ENCODE data around the gene PRICKLE4.

Gene PRICKLE4

DNA sequence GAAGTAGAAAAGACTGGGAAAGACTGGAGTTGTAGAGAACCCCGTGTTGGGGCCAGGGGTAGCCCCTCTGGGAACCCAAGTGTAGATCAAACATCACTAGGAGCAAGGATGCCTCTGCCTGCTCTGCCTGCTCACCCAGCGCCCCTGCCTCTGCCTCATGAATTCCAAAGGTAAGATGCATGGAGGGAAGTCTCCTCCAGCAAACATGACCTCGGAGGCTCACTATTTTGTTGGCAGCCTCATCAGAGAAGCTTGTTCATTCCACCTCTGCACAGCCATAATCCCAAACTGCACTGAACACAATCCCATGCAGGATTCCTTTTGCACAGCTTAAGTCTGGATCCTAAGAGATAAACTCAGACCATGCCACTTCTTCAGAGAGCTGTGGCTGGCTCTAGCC is 5.7 kb upstream of the PRICKLE4 start:
- no peak for DNase-seq

DNA sequence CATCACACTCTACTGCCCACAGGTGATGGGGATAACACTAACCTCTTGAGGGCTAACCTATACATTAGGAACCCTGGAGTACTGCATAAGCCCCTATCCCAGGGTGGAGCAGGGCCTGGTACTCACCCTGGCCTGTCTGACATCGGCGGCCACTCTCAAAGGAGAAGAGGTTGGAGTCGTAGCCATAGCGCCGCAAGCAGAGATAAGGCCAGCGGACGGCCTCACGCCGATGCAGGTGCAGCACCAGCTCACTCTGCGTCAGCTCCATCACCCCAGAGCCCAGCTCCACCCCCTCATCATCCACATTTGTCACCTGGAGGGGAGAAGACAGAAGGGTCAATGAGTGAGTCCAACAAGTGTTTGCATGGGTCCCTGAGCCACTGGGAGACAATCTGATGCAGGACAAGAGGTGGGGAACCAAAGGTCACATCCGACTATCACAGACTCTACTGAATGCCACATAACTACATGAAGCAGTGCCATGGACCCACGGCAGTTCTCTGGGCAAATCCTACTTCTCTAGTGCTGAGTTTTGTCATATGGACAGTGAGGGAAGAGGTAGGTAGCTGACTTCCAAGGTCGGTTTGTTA is 5.2 kb upstream of the PRICKLE4 start:
- DNase-seq, result no peak

DNA sequence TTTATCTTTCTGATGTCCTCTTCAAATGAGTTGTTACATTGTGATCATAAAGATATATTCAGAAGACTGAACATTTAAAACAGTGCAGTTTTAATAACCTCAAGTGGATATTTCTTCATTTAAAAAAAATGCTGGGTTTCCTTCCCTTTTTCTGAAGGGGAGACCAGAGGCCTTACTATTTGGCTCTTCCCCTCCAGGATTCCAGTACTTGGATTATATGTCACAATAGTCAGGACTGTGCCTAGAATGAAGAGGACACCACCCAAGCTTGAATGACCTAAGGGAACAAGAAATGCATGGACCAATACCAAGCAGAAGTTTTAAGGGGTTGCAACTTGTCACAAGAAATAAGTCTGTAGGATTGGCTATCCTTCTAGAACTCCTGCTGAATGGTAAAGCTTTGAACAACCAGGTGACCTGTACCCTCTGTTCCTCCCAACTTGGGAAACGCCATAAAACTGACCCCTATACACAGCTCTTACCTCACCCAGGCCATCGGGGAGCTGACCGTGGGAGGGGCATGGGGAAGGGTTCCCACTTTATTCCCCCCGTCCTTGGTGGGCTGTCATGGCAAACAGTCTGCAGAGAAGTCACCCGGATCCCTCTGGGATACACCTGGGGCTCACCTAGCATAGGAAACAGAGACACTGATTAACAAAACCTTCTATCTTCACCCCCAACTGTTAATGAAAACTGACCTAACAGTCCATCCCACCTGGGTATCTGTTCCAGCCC is 2.9 kb upstream of the PRICKLE4 start:
- no peak for DNase-seq

GRCh38 chr6:41778895-41779294 is 1.7 kb upstream of the PRICKLE4 start:
- no peak for DNase-seq

GRCh38 chr6:41779336-41779735 is 1.2 kb upstream of the PRICKLE4 start:
- no peak for DNase-seq

- DNase-seq, result peak; percentile 95
Measured at GRCh38 chr6:41779788-41780550, 613 bp upstream of the PRICKLE4 start, which contains the start of gene FRS3. FRS3 (minus strand) TSS chr6:41779900; CDS start chr6:41776987, 2,913 bp downstream.

GRCh38 chr6:41781366-41781730 is 766 bp downstream of the PRICKLE4 start:
- peak; percentile 30 for DNase-seq

- DNase-seq, result no peak
Measured at GRCh38 chr6:41783106-41783780, 2.7 kb downstream of the PRICKLE4 start.

DNA sequence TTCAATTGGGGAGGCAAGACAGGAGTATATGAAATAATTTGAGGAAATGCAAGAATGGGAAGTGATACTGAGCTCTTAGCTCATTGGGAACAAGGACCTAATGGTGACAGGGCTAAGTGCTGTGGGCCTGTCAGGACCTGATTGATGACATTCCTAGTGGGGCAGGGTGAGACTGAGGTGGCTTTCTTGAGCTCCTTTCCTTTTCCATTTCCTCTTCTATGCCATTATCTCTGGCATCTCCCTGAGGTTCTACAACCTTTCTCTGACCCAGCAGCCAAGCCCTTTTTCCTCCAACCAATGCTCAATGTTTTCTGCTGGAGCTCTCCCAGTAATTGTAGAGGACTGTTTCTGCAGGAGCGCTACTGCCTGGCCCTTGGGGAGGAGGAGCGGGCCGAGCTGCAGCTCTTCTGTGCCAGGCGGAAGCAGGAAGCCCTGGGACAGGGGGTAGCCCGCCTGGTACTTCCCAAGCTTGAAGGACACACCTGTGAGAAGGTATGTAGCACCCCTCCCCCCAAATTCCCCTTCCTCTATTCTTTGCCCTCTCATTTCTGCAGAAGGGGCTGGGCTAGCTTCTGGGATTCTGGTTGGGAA is 4.1 kb downstream of the PRICKLE4 start:
- DNase-seq, result no peak

DNA sequence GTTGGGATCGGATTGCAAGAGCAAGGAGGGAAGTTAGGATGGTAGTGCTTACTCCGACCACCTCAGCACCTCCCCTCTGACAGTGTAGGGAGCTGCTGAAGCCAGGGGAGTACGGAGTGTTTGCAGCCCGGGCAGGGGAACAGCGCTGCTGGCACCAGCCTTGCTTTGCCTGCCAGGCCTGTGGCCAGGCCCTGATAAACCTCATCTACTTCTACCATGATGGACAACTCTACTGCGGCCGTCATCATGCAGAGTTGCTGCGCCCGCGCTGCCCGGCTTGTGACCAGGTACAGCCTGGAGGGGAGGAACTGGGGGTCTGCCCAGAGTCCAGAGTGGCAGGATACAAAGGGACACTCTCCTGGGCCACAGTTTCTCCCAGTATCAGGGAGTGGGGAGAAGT is 4.7 kb downstream of the PRICKLE4 start:
- no peak for DNase-seq

DNA sequence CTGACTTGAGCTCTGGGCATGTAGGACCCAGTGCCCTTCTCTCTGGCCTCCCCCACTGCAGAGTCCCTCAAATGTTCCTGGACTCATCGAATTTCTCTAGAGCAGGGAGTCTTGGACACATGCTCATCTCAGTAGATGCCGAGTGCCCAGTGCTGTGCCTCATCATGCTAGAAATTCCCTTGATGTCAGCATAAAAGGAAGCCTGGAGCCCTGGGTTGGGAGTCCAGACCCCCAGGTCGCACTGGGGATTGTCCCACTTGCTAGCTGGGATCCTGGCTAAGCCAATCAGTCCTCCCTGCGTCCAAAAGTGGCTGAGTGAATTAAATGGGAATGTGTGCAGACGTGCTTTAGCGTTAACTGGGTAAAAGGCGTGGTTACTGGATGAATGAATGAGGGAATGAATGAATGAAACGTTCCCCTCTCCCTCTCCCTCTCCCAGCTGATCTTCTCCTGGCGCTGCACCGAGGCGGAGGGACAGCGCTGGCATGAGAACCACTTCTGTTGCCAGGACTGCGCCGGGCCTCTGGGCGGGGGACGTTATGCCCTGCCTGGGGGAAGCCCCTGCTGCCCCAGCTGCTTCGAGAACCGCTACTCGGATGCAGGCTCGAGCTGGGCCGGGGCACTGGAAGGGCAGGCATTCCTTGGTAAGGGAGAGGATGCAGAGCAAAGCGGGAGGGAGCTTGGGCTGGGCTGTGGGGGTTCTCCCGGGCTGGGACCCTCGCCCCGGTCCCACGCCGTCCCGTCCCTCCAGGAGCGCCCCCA is 5.3 kb downstream of the PRICKLE4 start:
- DNase-seq, result peak; percentile 45

- peak; percentile 93 for DNase-seq
Measured at GRCh38 chr6:41786451-41787218, 6.1 kb downstream of the PRICKLE4 start.

GRCh38 chr6:41787219-41787917 is 6.8 kb downstream of the PRICKLE4 start, which contains the start of gene TOMM6:
TOMM6 (plus strand) TSS chr6:41787694; CDS start chr6:41787698, 4 bp downstream.
- DNase-seq, result peak; percentile 97

DNA sequence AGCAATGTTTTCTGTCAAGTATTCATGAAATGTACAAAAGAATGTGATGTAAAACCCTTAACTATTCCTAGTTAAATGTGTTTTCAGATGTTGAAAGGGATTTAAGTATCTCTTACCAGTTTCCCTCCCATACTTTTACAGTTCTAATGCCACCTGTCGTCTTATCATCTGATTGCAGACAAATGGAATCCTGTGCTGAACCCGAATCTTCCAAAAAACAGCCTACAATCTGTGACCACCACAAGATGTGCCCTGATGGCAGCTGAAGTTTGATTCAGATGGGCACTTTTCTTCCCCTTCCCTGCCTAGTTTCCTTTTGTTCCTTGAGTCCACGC is 8.8 kb downstream of the PRICKLE4 start:
- no peak for DNase-seq

GRCh38 chr6:41790045-41790444 is 9.5 kb downstream of the PRICKLE4 start:
- DNase-seq, result no peak

DNA sequence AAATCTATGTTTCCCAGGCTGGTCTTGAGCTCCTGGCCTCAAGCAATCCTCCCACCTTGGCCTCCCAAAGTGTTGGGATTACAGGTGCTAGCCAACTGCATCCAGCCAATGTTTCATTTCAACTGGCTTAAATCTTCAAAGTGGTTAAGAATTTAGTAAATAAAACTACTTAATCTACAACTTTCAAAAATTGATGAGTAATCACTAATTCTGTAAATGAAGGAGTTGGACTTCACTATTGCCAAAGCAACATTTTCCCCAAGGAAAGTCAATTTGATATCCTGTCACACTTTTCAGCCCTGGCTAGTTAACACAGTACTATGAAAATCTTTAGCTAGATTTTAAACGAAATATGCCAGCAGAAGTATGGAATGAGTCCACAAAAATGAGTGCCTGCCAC is 10.7 kb downstream of the PRICKLE4 start:
- DNase-seq, result no peak

DNA sequence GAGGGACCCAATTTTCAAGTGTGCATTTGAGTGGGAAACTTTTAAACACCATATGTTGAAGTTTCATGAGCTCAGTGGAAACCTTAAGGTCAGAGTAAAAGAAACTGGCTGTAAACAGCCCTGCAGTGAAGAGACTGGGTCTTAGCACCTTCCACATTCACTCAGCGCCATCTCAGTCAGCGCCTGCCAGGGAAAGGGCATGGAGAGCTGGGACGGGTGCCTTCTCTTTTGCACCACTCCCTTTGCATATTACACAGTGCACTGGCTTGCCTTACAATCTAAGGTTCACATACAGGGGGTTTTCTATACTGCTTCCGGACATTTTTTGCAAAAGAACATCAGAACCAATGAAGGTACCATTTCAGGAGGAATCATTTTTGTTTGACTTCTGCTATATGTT is 11.4 kb downstream of the PRICKLE4 start:
- DNase-seq, result no peak

GRCh38 chr6:41796474-41796873 is 15.9 kb downstream of the PRICKLE4 start:
- DNase-seq, result no peak

DNA sequence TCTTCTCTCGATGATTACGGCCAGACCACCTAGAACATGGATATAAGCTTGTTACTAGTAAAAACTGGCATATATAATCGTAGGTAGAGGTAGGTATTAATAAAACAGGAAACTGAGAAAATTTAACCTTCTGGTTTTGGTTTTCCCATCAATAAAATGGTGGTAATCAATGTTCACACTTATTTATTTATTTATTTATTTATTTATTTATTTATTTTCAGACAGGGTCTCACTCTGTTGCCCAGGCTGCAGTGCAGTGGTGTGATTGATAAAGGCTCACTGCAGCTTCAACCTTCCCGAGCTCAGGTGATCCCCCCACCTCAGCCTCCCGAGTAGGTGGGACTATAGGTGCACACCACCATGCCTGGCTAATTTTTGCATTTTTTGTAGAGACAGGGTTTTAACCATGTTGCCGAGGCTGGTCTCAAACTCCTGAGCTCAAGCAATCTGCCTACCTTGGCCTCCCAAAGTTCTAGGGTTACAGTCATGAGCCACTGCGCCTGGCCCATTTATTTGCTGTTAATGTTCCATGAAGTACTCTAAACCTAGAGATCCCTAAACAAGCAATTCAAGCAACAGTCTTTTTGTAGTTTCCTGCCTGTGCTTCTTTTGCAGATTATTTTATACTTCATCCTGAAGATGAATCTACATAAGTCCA is 18.4 kb downstream of the PRICKLE4 start:
- DNase-seq, result no peak

DNA sequence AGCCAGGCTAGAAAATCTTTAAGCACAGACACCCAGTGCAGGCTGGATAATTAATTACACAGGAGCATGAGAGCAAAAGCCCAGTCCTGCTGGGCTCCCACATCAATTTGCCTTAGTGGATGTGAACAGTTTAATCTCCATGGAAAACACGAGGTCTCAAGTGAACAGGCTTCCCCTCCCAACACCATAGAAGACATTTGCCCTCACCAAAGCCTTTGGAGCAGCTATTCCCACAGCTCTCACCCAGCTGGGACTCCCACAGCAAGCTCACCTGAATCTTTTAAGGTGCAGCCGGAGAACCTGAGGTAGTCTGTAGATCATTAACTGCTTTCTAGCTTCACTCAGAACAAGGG is 19.0 kb downstream of the PRICKLE4 start:
- no peak for DNase-seq
